ENCODE data around the gene ZNF225.

ZNF225 gene

DNA sequence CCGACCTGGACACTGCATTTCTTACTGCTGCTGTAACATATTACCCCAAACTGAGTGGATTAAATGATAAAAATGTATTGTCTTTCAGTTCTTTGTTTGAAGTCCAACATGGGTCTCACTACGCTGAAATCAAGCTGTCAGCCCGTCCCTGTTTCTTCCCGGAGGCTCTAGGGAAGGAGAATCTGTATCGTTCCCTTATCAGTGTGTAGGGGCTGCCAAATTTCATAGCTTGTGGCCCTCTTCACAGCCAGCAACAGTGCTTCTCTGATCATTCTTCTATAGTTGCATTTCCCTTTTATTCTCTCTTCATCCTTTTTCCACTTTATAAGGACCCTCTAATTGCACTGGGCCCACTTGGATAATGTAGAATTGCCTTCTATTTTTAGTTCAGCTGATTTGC lies 38.3 kb downstream of the ZNF225 start:
- Histone ChIP-seq H2AFZ (ENCODE audit: low read length) (no peak overlapping the region), H3F3A (ENCODE audit: insufficient read depth, low read length) (no peaks in the 10 kb centered on the region), H3K4me3 (ENCODE audit: low read depth, low read length, poor library complexity, severe bottlenecking) (no peak overlapping the region), H3K4me1 (ENCODE audit: insufficient read depth, low read length, severe bottlenecking) (no peaks in the 10 kb centered on the region), H3K27me3 (ENCODE audit: insufficient read depth, low read length) (no peaks in the 10 kb centered on the region), H4K20me1 (ENCODE audit: insufficient read depth, low read length) (no peaks in the 10 kb centered on the region), H3K9me3 (ENCODE audit: low read length) (peaks cover 7% of the 10 kb centered on the region), H3K79me2 (ENCODE audit: insufficient read depth, low read length) (no peaks in the 10 kb centered on the region), H3K9me2 (ENCODE audit: low read depth, low read length) (no peaks in the 10 kb centered on the region), H3K9ac (ENCODE audit: low read length) (no peak overlapping the region), H3K4me2 (ENCODE audit: low read length) (no peak overlapping the region), H3K36me3 (ENCODE audit: insufficient read depth, low read length) (no peaks in the 10 kb centered on the region), H3K27ac (ENCODE audit: low read depth, low read length, poor library complexity, severe bottlenecking) (no peak overlapping the region)
- TF ChIP-seq EZH2 (IDR thresholded peaks at IDR 0.05; ENCODE audit: borderline replicate concordance, low read length) = no peak
- TF ChIP-seq, protein P1, sequence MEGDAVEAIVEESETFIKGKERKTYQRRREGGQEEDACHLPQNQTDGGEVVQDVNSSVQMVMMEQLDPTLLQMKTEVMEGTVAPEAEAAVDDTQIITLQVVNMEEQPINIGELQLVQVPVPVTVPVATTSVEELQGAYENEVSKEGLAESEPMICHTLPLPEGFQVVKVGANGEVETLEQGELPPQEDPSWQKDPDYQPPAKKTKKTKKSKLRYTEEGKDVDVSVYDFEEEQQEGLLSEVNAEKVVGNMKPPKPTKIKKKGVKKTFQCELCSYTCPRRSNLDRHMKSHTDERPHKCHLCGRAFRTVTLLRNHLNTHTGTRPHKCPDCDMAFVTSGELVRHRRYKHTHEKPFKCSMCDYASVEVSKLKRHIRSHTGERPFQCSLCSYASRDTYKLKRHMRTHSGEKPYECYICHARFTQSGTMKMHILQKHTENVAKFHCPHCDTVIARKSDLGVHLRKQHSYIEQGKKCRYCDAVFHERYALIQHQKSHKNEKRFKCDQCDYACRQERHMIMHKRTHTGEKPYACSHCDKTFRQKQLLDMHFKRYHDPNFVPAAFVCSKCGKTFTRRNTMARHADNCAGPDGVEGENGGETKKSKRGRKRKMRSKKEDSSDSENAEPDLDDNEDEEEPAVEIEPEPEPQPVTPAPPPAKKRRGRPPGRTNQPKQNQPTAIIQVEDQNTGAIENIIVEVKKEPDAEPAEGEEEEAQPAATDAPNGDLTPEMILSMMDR (IDR thresholded peaks at IDR 0.05; ENCODE audit: low read length) = no peak

DNA sequence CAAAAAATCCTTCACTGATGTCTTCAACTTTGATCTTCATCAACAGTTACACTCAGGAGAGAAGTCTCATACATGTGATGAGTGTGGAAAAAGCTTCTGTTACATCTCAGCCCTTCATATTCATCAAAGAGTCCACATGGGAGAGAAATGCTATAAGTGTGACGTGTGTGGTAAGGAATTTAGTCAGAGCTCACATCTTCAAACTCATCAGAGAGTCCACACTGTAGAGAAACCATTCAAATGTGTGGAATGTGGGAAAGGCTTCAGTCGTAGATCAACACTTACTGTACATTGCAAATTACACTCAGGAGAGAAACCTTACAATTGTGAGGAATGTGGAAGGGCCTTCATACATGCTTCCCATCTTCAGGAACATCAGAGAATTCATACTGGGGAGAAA lies 43.3 kb downstream of the ZNF225 start:
- H3K27me3 ChIP-seq (ENCODE audit: insufficient read depth, low read length) = no peaks in the 10 kb centered on the region
- H3K9ac ChIP-seq (ENCODE audit: low read length) = no peak overlapping the region
- no peaks in the 10 kb centered on the region for H3K9me2 ChIP-seq (ENCODE audit: low read depth, low read length)
- no peak overlapping the region for H3K4me3 ChIP-seq (ENCODE audit: low read depth, low read length, poor library complexity, severe bottlenecking)
- H4K20me1 ChIP-seq (ENCODE audit: insufficient read depth, low read length) = no peaks in the 10 kb centered on the region
- no peaks in the 10 kb centered on the region for H3K36me3 ChIP-seq (ENCODE audit: insufficient read depth, low read length)
- no peak overlapping the region for H3K4me2 ChIP-seq (ENCODE audit: low read length)
- H3K9me3 ChIP-seq (ENCODE audit: low read length) = peaks cover 16% of the 10 kb centered on the region
- H2AFZ ChIP-seq (ENCODE audit: low read length) = no peak overlapping the region
- no peak overlapping the region for H3K27ac ChIP-seq (ENCODE audit: low read depth, low read length, poor library complexity, severe bottlenecking)
- H3F3A ChIP-seq (ENCODE audit: insufficient read depth, low read length) = no peaks in the 10 kb centered on the region
- TF ChIP-seq EZH2 (IDR thresholded peaks at IDR 0.05; ENCODE audit: borderline replicate concordance, low read length) = no peak
- TF ChIP-seq, protein P1 (IDR thresholded peaks at IDR 0.05; ENCODE audit: low read length) = no peak
- no peaks in the 10 kb centered on the region for H3K4me1 ChIP-seq (ENCODE audit: insufficient read depth, low read length, severe bottlenecking)
- H3K79me2 ChIP-seq (ENCODE audit: insufficient read depth, low read length) = no peaks in the 10 kb centered on the region

DNA sequence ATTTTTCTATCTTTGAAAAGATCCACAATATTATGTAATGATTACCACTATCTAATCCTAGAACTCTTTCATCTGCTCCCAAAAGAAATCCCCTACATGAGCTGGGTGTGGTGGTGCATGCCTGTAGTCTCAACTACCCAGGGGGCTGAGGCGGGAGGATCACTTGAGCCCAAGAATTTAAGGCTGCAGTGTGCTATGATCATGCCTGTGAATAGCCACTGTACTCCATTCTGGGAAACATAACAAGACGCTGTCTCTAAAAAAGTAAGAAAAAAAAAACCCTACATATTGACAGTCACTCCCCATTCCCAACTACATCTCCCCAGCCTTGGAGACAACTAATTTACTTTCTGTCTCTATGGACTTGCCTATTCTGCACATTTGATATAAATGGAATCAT lies 50.6 kb downstream of the ZNF225 start:
- H3K27ac ChIP-seq (ENCODE audit: low read depth, low read length, poor library complexity, severe bottlenecking) = no peak overlapping the region
- 0 out of 2 replicates have a peak, but pooled peaks cover 3% of the 10 kb centered on the region for H3K79me2 ChIP-seq (ENCODE audit: insufficient read depth, low read length)
- no peak overlapping the region for H3K4me2 ChIP-seq (ENCODE audit: low read length)
- no peak overlapping the region for H3K4me3 ChIP-seq (ENCODE audit: low read depth, low read length, poor library complexity, severe bottlenecking)
- peaks cover 15% of the 10 kb centered on the region for H3K4me1 ChIP-seq (ENCODE audit: insufficient read depth, low read length, severe bottlenecking)
- H3F3A ChIP-seq (ENCODE audit: insufficient read depth, low read length) = no peaks in the 10 kb centered on the region
- peaks cover 24% of the 10 kb centered on the region for H3K36me3 ChIP-seq (ENCODE audit: insufficient read depth, low read length)
- H2AFZ ChIP-seq (ENCODE audit: low read length) = no peak overlapping the region
- H3K9me2 ChIP-seq (ENCODE audit: low read depth, low read length) = no peaks in the 10 kb centered on the region
- peaks cover 3% of the 10 kb centered on the region; the same call in 1 of the 2 replicates for H3K9me3 ChIP-seq (ENCODE audit: low read length)
- H3K9ac ChIP-seq (ENCODE audit: low read length) = no peak overlapping the region
- H3K27me3 ChIP-seq (ENCODE audit: insufficient read depth, low read length) = no peaks in the 10 kb centered on the region
- no peaks in the 10 kb centered on the region for H4K20me1 ChIP-seq (ENCODE audit: insufficient read depth, low read length)
- TF ChIP-seq, protein P1 (IDR thresholded peaks at IDR 0.05; ENCODE audit: low read length) = no peak
- no peak for TF ChIP-seq EZH2 (IDR thresholded peaks at IDR 0.05; ENCODE audit: borderline replicate concordance, low read length)
